Measurements from ENCODE around the gene LRSAM1.

Gene LRSAM1

DNA sequence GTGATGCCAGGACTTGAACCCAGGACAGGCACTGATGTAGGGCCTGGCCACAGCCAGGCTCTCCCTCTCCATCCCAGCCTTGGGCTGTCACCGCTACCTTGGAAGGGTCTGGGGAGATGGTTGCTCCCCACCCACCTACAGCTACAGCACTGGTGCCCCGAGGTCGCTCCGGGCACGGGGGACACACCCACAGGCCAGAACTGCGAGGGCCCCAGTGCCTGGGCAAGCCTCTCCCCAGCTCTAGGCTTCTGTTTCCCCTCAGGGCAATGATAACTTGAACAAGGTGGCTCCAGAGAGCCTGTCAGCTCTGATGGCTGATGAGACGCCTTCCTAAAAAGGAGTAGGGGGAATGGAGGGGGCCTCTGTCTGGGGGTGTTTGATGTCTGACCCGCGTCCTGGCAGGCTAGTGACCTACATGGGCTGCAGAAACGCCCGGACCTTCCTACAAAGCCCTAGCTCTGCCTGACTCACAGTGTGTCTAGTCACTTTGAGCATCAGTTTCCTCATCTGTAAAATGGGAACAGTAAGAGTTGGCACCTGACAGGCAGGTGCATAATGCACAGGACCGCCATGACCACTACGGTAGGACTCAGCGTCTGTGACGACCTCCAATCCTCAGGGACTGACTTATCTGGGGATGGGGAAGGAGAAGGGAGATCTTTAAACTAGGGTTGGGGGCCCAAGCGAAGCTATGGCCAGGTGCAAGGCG is 76.4 kb downstream of the LRSAM1 start:
- no peak for DNase-seq (ENCODE audit: low read depth)
- TF ChIP-seq CTCF (conservative IDR thresholded peaks at IDR 0.05; ENCODE audit: low read depth, low read length): no peak
- H3K4me3 ChIP-seq (ENCODE audit: low read depth, low read length): no peak overlapping the region

- peak; percentile 36 for DNase-seq (ENCODE audit: low read depth)
- H3K4me3 ChIP-seq (ENCODE audit: low read depth, low read length): no peak overlapping the region
- no peak for TF ChIP-seq CTCF (conservative IDR thresholded peaks at IDR 0.05; ENCODE audit: low read depth, low read length)
Observed at GRCh38 chr9:127528422-127529251, 77.3 kb downstream of the LRSAM1 start.

DNA sequence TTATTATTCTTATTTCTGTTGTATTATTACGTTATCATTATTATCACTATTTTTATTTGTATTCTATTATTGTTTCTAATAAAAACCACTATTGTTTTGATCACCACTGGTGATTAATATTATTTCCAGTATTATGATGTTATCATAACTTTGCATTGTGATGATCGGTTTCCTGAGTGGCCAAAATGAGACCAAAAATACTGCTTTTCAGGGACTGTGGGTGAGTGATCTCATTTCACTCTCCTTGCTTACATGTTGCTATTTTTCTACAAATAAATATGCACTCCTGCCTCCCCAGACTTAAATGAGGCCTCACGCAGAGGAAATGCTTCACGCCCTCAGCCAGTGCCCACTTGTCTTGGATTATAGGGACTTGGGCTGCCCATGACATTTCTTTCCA is 78.4 kb downstream of the LRSAM1 start:
- no peak for DNase-seq (ENCODE audit: low read depth)
- H3K4me3 ChIP-seq (ENCODE audit: low read depth, low read length): no peak overlapping the region

DNA sequence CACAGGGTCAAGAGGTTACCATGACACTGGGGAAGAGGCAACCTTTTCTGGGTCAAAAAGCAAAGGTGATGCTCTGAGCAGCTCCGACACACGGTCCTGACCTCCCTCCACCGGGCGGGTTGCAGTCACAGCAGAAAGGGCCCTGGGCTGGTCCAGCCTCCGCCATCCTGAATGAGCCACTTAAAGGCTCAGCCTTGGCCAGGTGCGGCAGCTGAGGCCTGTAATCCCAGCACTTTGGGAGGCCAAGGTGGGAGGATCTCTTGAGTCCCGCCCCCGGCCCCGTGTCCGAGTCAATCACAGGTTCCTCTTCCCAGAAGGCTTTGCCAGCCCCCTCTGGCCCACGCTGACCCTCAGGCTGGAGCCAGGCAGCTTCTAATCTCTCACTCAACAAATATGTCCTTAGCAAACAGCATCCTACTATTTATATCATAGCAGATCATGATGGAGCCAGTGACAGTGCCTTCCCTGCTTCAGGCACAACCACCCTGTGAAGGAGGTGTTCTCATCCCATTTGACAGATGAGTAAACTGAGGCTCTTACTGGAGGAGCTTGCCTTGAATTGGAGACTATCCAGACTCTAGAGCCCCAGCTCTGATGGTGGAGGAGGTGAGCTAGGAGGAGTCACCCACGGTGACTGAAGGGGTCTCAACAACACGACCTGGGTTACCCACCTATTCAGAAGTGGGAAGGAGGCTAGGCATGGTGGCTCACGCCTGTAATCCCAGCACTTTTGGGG is 79.1 kb downstream of the LRSAM1 start:
- no peak overlapping the region for H3K4me3 ChIP-seq (ENCODE audit: low read depth, low read length)
- DNase-seq (ENCODE audit: low read depth): no peak
- no peak for TF ChIP-seq CTCF (conservative IDR thresholded peaks at IDR 0.05; ENCODE audit: low read depth, low read length)

More for the DNA sequence above, 78.4 kb downstream of the LRSAM1 start:
- TF ChIP-seq CTCF (conservative IDR thresholded peaks at IDR 0.05; ENCODE audit: low read depth, low read length): no peak

DNA sequence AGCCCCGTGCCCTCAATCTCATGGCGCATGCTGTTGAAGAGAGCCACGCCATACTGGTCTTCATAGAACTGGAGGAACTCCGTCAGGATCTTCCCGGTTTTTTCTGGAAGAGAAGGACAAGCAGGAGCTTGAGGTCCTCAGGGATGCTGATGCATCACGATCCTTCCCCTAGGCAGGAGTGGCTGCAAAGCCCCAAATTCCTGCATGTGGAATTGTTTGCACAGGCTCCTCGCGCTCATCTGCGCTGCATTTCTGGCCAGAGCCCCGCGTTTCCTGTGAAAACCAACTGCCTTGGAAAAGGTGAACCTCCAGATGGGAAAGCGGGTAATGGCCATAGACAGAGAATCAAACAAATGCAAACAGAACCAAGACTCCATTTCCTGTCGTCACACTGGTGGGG is 80.4 kb downstream of the LRSAM1 start:
- no peak for DNase-seq (ENCODE audit: low read depth)
- no peak for TF ChIP-seq CTCF (conservative IDR thresholded peaks at IDR 0.05; ENCODE audit: low read depth, low read length)
- no peak overlapping the region for H3K4me3 ChIP-seq (ENCODE audit: low read depth, low read length)

DNA sequence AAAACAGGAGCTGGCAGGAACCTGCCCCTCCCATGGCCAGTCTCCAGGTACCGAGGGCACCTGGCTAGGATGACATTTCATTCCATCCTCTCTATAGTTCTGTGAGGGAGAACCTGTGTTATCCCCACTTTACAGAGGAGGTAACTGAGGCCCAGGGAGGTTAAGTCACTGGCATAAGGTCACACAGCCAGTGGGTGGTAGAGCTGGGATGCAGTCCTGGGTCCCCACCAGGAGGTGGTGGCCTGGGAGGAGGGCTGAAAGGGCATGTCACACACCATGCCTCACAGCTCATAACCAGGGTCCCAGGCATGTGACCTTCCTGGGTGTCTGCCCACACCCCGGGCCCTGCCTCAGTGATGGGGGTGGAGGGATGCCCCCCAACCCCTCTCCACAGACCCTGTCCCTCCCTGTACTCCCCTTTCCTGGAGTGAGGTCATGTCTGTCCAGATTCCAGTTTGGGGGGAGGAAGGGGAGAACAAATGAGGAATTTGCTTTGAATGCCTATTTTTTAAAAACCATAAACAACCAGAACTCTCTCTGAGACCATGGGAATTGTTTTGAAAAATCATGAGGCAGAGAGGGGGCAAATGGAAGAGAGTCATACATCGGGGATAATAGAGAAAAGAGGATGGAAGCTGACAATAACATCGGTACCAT is 83.1 kb downstream of the LRSAM1 start:
- no peak for TF ChIP-seq CTCF (conservative IDR thresholded peaks at IDR 0.05; ENCODE audit: low read depth, low read length)
- H3K4me3 ChIP-seq (ENCODE audit: low read depth, low read length): no peak overlapping the region

More for the DNA sequence above, 83.1 kb downstream of the LRSAM1 start:
- no peak for DNase-seq (ENCODE audit: low read depth)

Measured in choroid plexus epithelial cell (primary cell).